Effector memory CD4-positive, alpha-beta T cell (primary cell): ENCODE data around the gene TMEM30A.

Experiments
- DNase-seq, 3 donors: peaks; one replicate each; pipeline ENCODE4 v3.0.0-alpha.2; 2020
- H3K27ac ChIP-seq: 2 replicates; pipeline ENCODE4 v1.7.0; 2013; ENCODE audit warnings: mild to moderate bottlenecking, low read length, moderate library complexity; ENCODE audit not compliant: insufficient read depth, poor library complexity, severe bottlenecking
- H3K27me3 ChIP-seq: replicated peaks from 2 replicates; pipeline ENCODE4 v1.7.0; 2013; ENCODE audit warnings: mild to moderate bottlenecking, low read length; ENCODE audit not compliant: insufficient read depth, control insufficient read depth, poor library complexity, severe bottlenecking
- H3K36me3 ChIP-seq: 2 replicates; pipeline ENCODE4 v1.7.0; 2013; ENCODE audit warnings: mild to moderate bottlenecking, low read length, moderate library complexity; ENCODE audit not compliant: control insufficient read depth, insufficient read depth
- H3K4me1 ChIP-seq: 2 replicates; pipeline ENCODE4 v1.7.0; 2013; ENCODE audit warnings: low read length, mild to moderate bottlenecking; ENCODE audit not compliant: control insufficient read depth, insufficient read depth, poor library complexity, severe bottlenecking
- H3K4me3 ChIP-seq: 2 replicates; pipeline ENCODE4 v1.7.0; 2013; ENCODE audit warnings: low read length, low read depth, mild to moderate bottlenecking; ENCODE audit not compliant: insufficient read depth, poor library complexity, severe bottlenecking
- H3K9me3 ChIP-seq: 2 replicates; pipeline ENCODE4 v1.7.0; 2013; ENCODE audit warnings: mild to moderate bottlenecking, low read length, moderate library complexity; ENCODE audit not compliant: control insufficient read depth

Gene TMEM30A

GRCh38 chr6:75283907-75284631, 523 bp downstream of the TMEM30A start:
- H3K4me1 ChIP-seq: peaks cover 13% of the 10 kb centered on the region
- DNase-seq: peak in 1 of 3 donors; percentile 2

GRCh38 chr6:75282706-75283105, 1.9 kb downstream of the TMEM30A start:
- Histone ChIP-seq H3K4me3 (no peak overlapping the region), H3K9me3 (no peaks in the 10 kb centered on the region), H3K27me3 (no peaks in the 10 kb centered on the region), H3K36me3 (no peaks in the 10 kb centered on the region), H3K27ac (no peak overlapping the region), H3K4me1 (peaks cover 16% of the 10 kb centered on the region)
- no peak for DNase-seq

More at GRCh38 chr6:75283907-75284631, 523 bp downstream of the TMEM30A start:
- peak overlapping the region; percentile 83 for H3K4me3 ChIP-seq
- H3K27me3 ChIP-seq: no peaks in the 10 kb centered on the region
- H3K27ac ChIP-seq: peak overlapping the region; percentile 86
- H3K9me3 ChIP-seq: no peaks in the 10 kb centered on the region
- H3K36me3 ChIP-seq: no peaks in the 10 kb centered on the region

GRCh38 chr6:75281653-75282052, 2.9 kb downstream of the TMEM30A start:
- no peak overlapping the region for H3K4me3 ChIP-seq
- no peaks in the 10 kb centered on the region for H3K36me3 ChIP-seq
- DNase-seq: no peak
- no peaks in the 10 kb centered on the region for H3K27me3 ChIP-seq
- H3K4me1 ChIP-seq: peaks cover 21% of the 10 kb centered on the region
- H3K9me3 ChIP-seq: no peaks in the 10 kb centered on the region
- no peak overlapping the region for H3K27ac ChIP-seq

GRCh38 chr6:75280131-75280855, 4.3 kb downstream of the TMEM30A start:
- Histone ChIP-seq H3K27me3 (no peaks in the 10 kb centered on the region), H3K36me3 (no peaks in the 10 kb centered on the region), H3K4me1 (peaks cover 14% of the 10 kb centered on the region), H3K4me3 (no peak overlapping the region), H3K27ac (no peak overlapping the region), H3K9me3 (no peaks in the 10 kb centered on the region)
- no peak for DNase-seq

- Histone ChIP-seq H3K27me3 (no peaks in the 10 kb centered on the region), H3K36me3 (no peaks in the 10 kb centered on the region), H3K4me1 (peaks cover 14% of the 10 kb centered on the region), H3K9me3 (no peaks in the 10 kb centered on the region), H3K4me3 (no peak overlapping the region), H3K27ac (no peak overlapping the region)
- no peak for DNase-seq
These were observed 5.2 kb downstream of the TMEM30A start for GRCh38 chr6:75279418-75279817.

- DNase-seq: no peak
- H3K27me3 ChIP-seq: no peaks in the 10 kb centered on the region
- peaks cover 14% of the 10 kb centered on the region for H3K4me1 ChIP-seq
- no peak overlapping the region for H3K27ac ChIP-seq
- no peaks in the 10 kb centered on the region for H3K9me3 ChIP-seq
- no peak overlapping the region for H3K4me3 ChIP-seq
- H3K36me3 ChIP-seq: no peaks in the 10 kb centered on the region
These were observed 6.0 kb downstream of the TMEM30A start for GRCh38 chr6:75278474-75279077.

GRCh38 chr6:75275067-75275466, 9.5 kb downstream of the TMEM30A start:
- no peak overlapping the region for H3K4me3 ChIP-seq
- H3K4me1 ChIP-seq: peaks cover 8% of the 10 kb centered on the region
- H3K9me3 ChIP-seq: no peaks in the 10 kb centered on the region
- H3K27ac ChIP-seq: no peak overlapping the region
- no peaks in the 10 kb centered on the region for H3K36me3 ChIP-seq
- no peaks in the 10 kb centered on the region for H3K27me3 ChIP-seq
- no peak for DNase-seq

GRCh38 chr6:75273009-75273408, 11.6 kb downstream of the TMEM30A start:
- Histone ChIP-seq H3K27me3 (no peaks in the 10 kb centered on the region), H3K4me1 (peaks cover 5% of the 10 kb centered on the region), H3K27ac (no peak overlapping the region), H3K4me3 (no peak overlapping the region), H3K36me3 (no peaks in the 10 kb centered on the region), H3K9me3 (no peaks in the 10 kb centered on the region)
- no peak for DNase-seq

GRCh38 chr6:75272145-75272840, 12.3 kb downstream of the TMEM30A start:
- H3K4me1 ChIP-seq: peaks cover under 1% of the 10 kb centered on the region
- H3K27ac ChIP-seq: no peak overlapping the region
- no peaks in the 10 kb centered on the region for H3K9me3 ChIP-seq
- no peaks in the 10 kb centered on the region for H3K27me3 ChIP-seq
- H3K36me3 ChIP-seq: no peaks in the 10 kb centered on the region
- DNase-seq: no peak
- no peak overlapping the region for H3K4me3 ChIP-seq
